HG03565 (cell line): Measurements from ENCODE around the gene POLR3H.

ENCODE experiments used
- ATAC-seq: cut with Tn5 transposase; IDR thresholded peaks from one replicate; pipeline ENCODE4 v1.9.1; 2021; ENCODE audit warnings: mild to moderate bottlenecking, moderate library complexity; ENCODE audit not compliant: unreplicated experiment

Gene POLR3H

GRCh38 chr22:41539146-41540005 lies 4.9 kb downstream of the POLR3H start:
- no peak for ATAC-seq

- ATAC-seq = no peak
Measured at GRCh38 chr22:41538583-41538982, 5.7 kb downstream of the POLR3H start.

GRCh38 chr22:41537203-41537602 lies 7.1 kb downstream of the POLR3H start:
- no peak for ATAC-seq

GRCh38 chr22:41535244-41535643 lies 9.0 kb downstream of the POLR3H start:
- no peak for ATAC-seq

GRCh38 chr22:41534219-41534618 lies 10.1 kb downstream of the POLR3H start:
- ATAC-seq = no peak

GRCh38 chr22:41532908-41533825 lies 11.1 kb downstream of the POLR3H start:
- ATAC-seq = no peak

GRCh38 chr22:41531715-41532477 lies 12.4 kb downstream of the POLR3H start:
- ATAC-seq = no peak

GRCh38 chr22:41530890-41531714 lies 13.2 kb downstream of the POLR3H start:
- no peak for ATAC-seq

GRCh38 chr22:41528938-41529561 lies 15.2 kb downstream of the POLR3H start:
- ATAC-seq = no peak

- no peak for ATAC-seq
Measured at GRCh38 chr22:41528132-41528766, 16.0 kb downstream of the POLR3H start.

- no peak for ATAC-seq
Measured at GRCh38 chr22:41526830-41527799, 17.2 kb downstream of the POLR3H start.

GRCh38 chr22:41526226-41526829 lies 17.9 kb downstream of the POLR3H start:
- no peak for ATAC-seq

- no peak for ATAC-seq
Measured at GRCh38 chr22:41525450-41526225, 18.6 kb downstream of the POLR3H start.

- no peak for ATAC-seq
Measured at GRCh38 chr22:41524809-41525449, 19.3 kb downstream of the POLR3H start.

GRCh38 chr22:41524251-41524661 lies 20.0 kb downstream of the POLR3H start:
- ATAC-seq = no peak

GRCh38 chr22:41523464-41524221 lies 20.6 kb downstream of the POLR3H start:
- ATAC-seq = no peak
